HEK293 (cell line): ENCODE measurements around the gene SLC16A13.
A peak's percentile ranks its signal among the peaks of the same experiment; 100 is the strongest.

Source experiments
- EGR2 ChIP-seq: fragments of 450-650 bp; formaldehyde crosslinking; IDR thresholded peaks from 2 replicates; pipeline ENCODE4 v1.5.1; 2016; ENCODE audit warnings: low read depth, missing biosample characterization, missing genetic modification characterization
- GLIS2 ChIP-seq: fragments of 450-650 bp; formaldehyde crosslinking; IDR thresholded peaks from 2 replicates; pipeline ENCODE4 v1.5.1; 2016; ENCODE audit warnings: missing biosample characterization, missing genetic modification characterization
- KLF8 ChIP-seq: fragments of 450-650 bp; formaldehyde crosslinking; IDR thresholded peaks from 2 replicates; pipeline ENCODE4 v1.5.1; 2016; ENCODE audit warnings: missing biosample characterization, missing genetic modification characterization
- REST ChIP-seq: fragments of 450-650 bp; formaldehyde crosslinking; IDR thresholded peaks from 2 replicates; pipeline ENCODE4 v1.5.1; 2016; ENCODE audit warnings: missing biosample characterization, missing genetic modification characterization
- SP3 ChIP-seq: fragments of 450-650 bp; formaldehyde crosslinking; IDR thresholded peaks from 2 replicates; pipeline ENCODE4 v1.5.1; 2016; ENCODE audit warnings: missing biosample characterization, missing genetic modification characterization
- ZBTB10 ChIP-seq: fragments of 450-650 bp; formaldehyde crosslinking; IDR thresholded peaks from 2 replicates; pipeline ENCODE4 v1.5.1; 2016; ENCODE audit warnings: missing biosample characterization, missing genetic modification characterization
- ZBTB11 ChIP-seq: fragments of 450-650 bp; formaldehyde crosslinking; conservative IDR thresholded peaks from 2 replicates; pipeline ENCODE4 v1.5.1; 2016; ENCODE audit warnings: low read depth, missing biosample characterization, missing genetic modification characterization
- ZBTB49 ChIP-seq: fragments of 450-650 bp; formaldehyde crosslinking; IDR thresholded peaks from 2 replicates; pipeline ENCODE4 v1.5.1; 2016; ENCODE audit warnings: missing biosample characterization, missing genetic modification characterization, low read depth
- ZBTB6 ChIP-seq: fragments of 450-650 bp; formaldehyde crosslinking; IDR thresholded peaks from 2 replicates; pipeline ENCODE4 v1.5.1; 2017; ENCODE audit warnings: missing biosample characterization, missing genetic modification characterization
- ZNF18 ChIP-seq: fragments of 450-650 bp; formaldehyde crosslinking; IDR thresholded peaks from 2 replicates; pipeline ENCODE4 v1.5.1; 2016; ENCODE audit warnings: missing biosample characterization, missing genetic modification characterization
- ZNF23 ChIP-seq: fragments of 450-650 bp; formaldehyde crosslinking; IDR thresholded peaks from 2 replicates; pipeline ENCODE4 v1.5.1; 2016; ENCODE audit warnings: missing biosample characterization, missing genetic modification characterization, borderline replicate concordance
- ZNF239 ChIP-seq: fragments of 450-650 bp; formaldehyde crosslinking; IDR thresholded peaks from 2 replicates; pipeline ENCODE4 v1.5.1; 2016; ENCODE audit warnings: missing biosample characterization, missing genetic modification characterization
- ZNF311 ChIP-seq: fragments of 450-650 bp; formaldehyde crosslinking; IDR thresholded peaks from 2 replicates; pipeline ENCODE4 v1.5.1; 2017; ENCODE audit warnings: missing biosample characterization, missing genetic modification characterization, borderline replicate concordance
- ZNF37A ChIP-seq: fragments of 450-650 bp; IDR thresholded peaks from 2 replicates; pipeline ENCODE4 v1.5.1; 2018; ENCODE audit warnings: missing biosample characterization, missing genetic modification characterization
- ZNF510 ChIP-seq: fragments of 450-650 bp; formaldehyde crosslinking; IDR thresholded peaks from 2 replicates; pipeline ENCODE4 v1.5.1; 2018; ENCODE audit warnings: mild to moderate bottlenecking, missing genetic modification characterization, missing biosample characterization; ENCODE audit not compliant: insufficient replicate concordance
- ZNF645 ChIP-seq: fragments of 450-650 bp; formaldehyde crosslinking; IDR thresholded peaks from 2 replicates; pipeline ENCODE4; 2016; ENCODE audit warnings: missing biosample characterization, missing genetic modification characterization
- ZNF658 ChIP-seq: fragments of 450-650 bp; formaldehyde crosslinking; IDR thresholded peaks from 2 replicates; pipeline ENCODE4; 2016; ENCODE audit warnings: missing biosample characterization, missing genetic modification characterization
- ZNF837 ChIP-seq: fragments of 450-650 bp; formaldehyde crosslinking; IDR thresholded peaks from 2 replicates; pipeline ENCODE4 v1.5.1; 2016; ENCODE audit warnings: missing biosample characterization, missing genetic modification characterization
- ZNF843 ChIP-seq: fragments of 450-650 bp; formaldehyde crosslinking; IDR thresholded peaks from 2 replicates; pipeline ENCODE4 v1.5.1; 2016; ENCODE audit warnings: missing biosample characterization, missing genetic modification characterization
- ZSCAN16 ChIP-seq: fragments of 450-650 bp; formaldehyde crosslinking; IDR thresholded peaks from 2 replicates; pipeline ENCODE4 v1.5.1; 2016; ENCODE audit warnings: missing biosample characterization, missing genetic modification characterization

The SLC16A13 gene

GRCh38 chr17:7035591-7036368 is at the start of gene SLC16A13 (continued):
- no peak for TF ChIP-seq REST (tag by site-specific recombination)
- no peak for TF ChIP-seq ZNF510
- peak; percentile 82 for TF ChIP-seq ZBTB11 (tag by site-specific recombination)
- TF ChIP-seq ZBTB49 (tag by site-specific recombination), result no peak
- TF ChIP-seq ZNF37A, result no peak
- TF ChIP-seq EGR2 (tag by site-specific recombination), result peak; percentile 12; the same call in 1 of the 2 replicates
- no peak for TF ChIP-seq ZNF311 (tag by site-specific recombination)
- no peak for TF ChIP-seq ZNF23
- peak; percentile 99 for TF ChIP-seq GLIS2 (tag by site-specific recombination)
- TF ChIP-seq ZNF658 (tag by site-specific recombination), result no peak
- TF ChIP-seq ZSCAN16 (tag by site-specific recombination), result no peak
- peak; percentile 81; the same call in 1 of the 2 replicates for TF ChIP-seq KLF8 (tag by site-specific recombination)
- no peak for TF ChIP-seq ZNF18 (tag by site-specific recombination)
- peak; percentile 82 for TF ChIP-seq SP3 (tag by site-specific recombination)
- TF ChIP-seq ZNF645, result no peak
- TF ChIP-seq ZBTB10 (tag by site-specific recombination), result peak; percentile 76
- no peak for TF ChIP-seq ZNF843
- TF ChIP-seq ZBTB6 (tag by site-specific recombination), result no peak
- no peak for TF ChIP-seq ZNF837 (tag by site-specific recombination)
- TF ChIP-seq ZNF239 (tag by site-specific recombination), result no peak
